LNCaP clone FGC (cell line): Measurements from ENCODE around the gene BLVRB.

ENCODE experiments used
- DNase-seq: peaks from one replicate; pipeline ENCODE4 v3.0.0-alpha.2; 2011; ENCODE audit warnings: low read depth
- H3K4me3 ChIP-seq: 2 replicates; pipeline ENCODE4 v1.5.1; 2011; ENCODE audit warnings: mild to moderate bottlenecking, low read depth, low read length, control low read depth
- CTCF ChIP-seq: IDR thresholded peaks from 2 replicates; pipeline ENCODE4 v1.5.1; 2012; ENCODE audit warnings: mild to moderate bottlenecking; ENCODE audit not compliant: control insufficient read depth, insufficient read depth; ENCODE audit errors: extremely low read depth

The BLVRB gene

GRCh38 chr19:40452016-40452415 lies 13.5 kb downstream of the BLVRB start:
- H3K4me3 ChIP-seq = no peak overlapping the region
- no peak for TF ChIP-seq CTCF
- DNase-seq = no peak

- no peak overlapping the region for H3K4me3 ChIP-seq
- no peak for TF ChIP-seq CTCF
- no peak for DNase-seq
Measured at GRCh38 chr19:40450664-40451063, 14.9 kb downstream of the BLVRB start.

GRCh38 chr19:40449506-40449905 lies 16.0 kb downstream of the BLVRB start:
- no peak overlapping the region for H3K4me3 ChIP-seq
- TF ChIP-seq CTCF = no peak
- no peak for DNase-seq

- TF ChIP-seq CTCF = no peak
- DNase-seq = no peak
- H3K4me3 ChIP-seq = no peak overlapping the region
Measured at GRCh38 chr19:40446263-40446784, 19.2 kb downstream of the BLVRB start.

DNA sequence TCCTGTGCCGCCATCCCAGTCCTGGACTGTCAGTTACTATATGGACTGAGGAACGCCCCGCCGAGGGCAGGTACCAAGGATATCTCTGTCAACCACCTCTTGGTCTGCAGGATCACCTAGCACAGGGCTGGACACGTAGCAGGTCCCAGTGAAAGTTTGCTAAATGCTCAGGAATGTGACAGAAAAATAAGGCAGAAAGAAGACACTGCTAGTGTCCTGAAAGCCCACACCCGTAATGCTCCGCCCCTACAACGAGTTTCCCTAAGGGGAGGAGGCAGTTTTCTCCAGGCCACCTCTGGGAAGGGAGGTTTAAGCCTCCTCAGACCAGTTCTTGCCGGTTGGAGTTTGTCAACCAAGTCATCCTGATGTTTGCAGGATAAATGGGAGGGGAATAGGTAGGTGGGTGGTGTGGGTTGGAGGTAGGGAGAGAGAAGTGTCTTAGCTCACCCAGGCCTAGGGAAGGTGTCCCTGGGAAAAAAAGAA lies 19.7 kb downstream of the BLVRB start:
- DNase-seq = peak; percentile 43
- H3K4me3 ChIP-seq = no peak overlapping the region
- TF ChIP-seq CTCF = no peak

GRCh38 chr19:40444825-40445312 lies 20.7 kb downstream of the BLVRB start:
- no peak for DNase-seq
- no peak for TF ChIP-seq CTCF
- peak overlapping the region; percentile 95 for H3K4me3 ChIP-seq
